Stimulated activated CD4-positive, alpha-beta T cell treated with anti-CD3 and anti-CD28 coated beads, Interleukin-12 subunit alpha, Interleukin-12 subunit beta, amount 100 ng/mL, for 48 hours (primary cell): ENCODE measurements around the gene NGFR.

ENCODE experiments used
- DNase-seq, 3 donors: peaks; one replicate each; pipeline ENCODE4 v3.0.0-alpha.2; 2020; ENCODE audit warnings: low read depth in 2 of 3, low spot score in 1 of 3

The NGFR gene

GRCh38 chr17:49469831-49470810 is 25.0 kb upstream of the NGFR start:
- DNase-seq: no peak

DNA sequence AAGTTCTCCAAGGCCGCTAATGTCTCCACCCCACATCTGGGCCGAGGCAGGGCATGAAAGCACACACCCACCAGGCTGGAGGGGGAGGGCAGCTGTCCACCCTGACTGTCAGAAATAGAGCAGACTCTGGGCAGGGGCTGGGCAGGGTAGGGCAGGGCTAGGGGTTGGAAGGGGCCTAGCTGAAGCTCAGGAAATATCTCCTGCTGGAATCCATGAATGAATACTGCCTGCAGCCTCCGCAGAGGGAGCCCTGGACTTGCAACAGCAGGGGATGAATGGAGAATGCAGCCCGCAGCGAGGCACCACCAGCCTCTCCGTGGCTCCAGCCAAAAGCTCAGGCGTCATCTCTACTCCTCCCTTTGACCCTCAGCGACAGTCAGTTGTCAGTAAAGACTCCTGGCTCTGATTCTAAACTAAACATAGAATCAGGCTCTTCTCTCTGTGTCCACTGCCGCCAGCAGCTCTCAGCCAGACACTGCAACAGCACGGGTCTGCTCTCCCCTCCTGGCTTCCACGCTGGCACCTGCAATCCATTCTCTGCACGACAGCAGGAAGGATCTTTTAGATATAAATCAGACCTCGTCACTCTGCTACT is 23.9 kb upstream of the NGFR start:
- DNase-seq: no peak

DNA sequence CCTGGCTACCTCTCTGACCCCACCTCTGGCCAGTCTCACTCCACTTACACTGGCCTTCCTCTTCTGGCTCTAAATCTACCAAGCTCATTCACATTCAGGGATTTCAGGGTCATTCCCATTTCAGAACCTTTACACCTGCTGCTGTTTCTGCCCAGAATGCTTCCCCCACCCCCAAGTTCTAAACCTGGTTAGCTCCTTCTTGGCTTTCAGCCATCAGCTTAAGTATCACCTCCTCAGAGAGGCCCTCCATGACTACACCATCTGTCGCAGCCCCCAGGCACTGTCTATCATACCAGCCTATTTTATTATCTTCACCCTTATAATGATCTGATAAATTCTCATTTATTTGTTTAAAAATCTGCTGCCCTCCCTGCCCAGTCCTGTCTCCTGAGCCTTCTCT is 23.3 kb upstream of the NGFR start:
- no peak for DNase-seq

DNA sequence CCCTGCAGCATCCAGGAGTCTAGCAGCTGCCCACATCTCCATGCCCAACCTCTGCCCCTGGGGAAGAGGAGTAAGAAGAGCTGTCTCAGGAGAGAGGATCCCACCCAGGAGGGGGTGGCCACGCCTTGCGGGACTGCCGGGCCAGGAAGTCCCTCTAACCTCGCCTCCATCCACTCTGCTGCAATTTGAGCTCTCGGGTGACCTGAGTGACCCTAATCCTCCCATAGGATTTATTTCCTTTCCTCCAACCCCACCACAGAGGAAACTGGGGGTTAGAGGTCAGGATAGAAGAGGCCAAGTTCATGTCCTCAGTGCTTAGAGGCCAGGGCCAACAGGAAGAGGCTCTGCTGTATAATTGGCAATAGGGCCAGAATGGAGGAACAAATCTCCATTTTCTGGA is 22.6 kb upstream of the NGFR start:
- no peak for DNase-seq

GRCh38 chr17:49473900-49474751 is 21.0 kb upstream of the NGFR start:
- no peak for DNase-seq

- DNase-seq: no peak
These were observed 17.4 kb upstream of the NGFR start for GRCh38 chr17:49477709-49478108.

DNA sequence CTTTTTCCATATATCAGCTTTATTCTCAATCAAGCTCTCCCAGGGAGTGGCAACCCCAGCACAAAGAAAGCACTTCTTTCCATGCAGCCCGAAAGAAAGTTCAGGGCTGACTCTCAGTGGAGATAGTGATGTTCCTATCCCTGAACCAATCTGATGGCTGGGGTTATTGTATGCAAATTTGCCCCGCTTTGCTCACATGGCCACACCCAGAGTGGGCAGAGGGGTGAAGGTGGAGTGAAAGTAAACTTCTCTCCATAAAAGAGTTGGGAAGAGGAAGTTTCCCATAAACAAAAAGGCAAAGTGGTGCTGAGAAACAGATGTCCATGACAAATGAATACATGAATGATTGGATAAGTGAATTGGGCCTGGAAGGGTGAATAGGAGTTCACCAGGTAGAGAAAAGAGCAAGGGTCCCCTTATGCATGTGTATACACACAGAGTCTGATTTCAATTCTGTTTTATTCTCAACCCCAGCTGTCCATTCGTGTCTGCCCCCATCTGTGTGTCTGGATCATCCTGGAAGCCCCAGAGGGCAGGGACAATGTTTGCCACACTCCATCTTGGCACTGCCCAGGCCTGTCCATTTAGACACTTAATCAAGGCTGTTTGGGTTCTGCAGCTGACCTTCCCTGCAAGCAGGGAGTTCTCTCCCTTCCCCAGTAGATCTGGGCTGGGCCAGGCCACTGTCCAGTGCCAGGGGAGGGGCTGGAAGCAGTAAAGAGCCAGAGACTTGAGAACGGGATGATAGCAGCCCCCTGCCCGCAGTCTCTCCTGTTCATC is 14.1 kb upstream of the NGFR start:
- DNase-seq: no peak

GRCh38 chr17:49482144-49482817 is 12.8 kb upstream of the NGFR start:
- DNase-seq: no peak

GRCh38 chr17:49483599-49484509 is 11.2 kb upstream of the NGFR start:
- DNase-seq: no peak

- no peak for DNase-seq
These were observed 10.5 kb upstream of the NGFR start for GRCh38 chr17:49484588-49484987.

DNA sequence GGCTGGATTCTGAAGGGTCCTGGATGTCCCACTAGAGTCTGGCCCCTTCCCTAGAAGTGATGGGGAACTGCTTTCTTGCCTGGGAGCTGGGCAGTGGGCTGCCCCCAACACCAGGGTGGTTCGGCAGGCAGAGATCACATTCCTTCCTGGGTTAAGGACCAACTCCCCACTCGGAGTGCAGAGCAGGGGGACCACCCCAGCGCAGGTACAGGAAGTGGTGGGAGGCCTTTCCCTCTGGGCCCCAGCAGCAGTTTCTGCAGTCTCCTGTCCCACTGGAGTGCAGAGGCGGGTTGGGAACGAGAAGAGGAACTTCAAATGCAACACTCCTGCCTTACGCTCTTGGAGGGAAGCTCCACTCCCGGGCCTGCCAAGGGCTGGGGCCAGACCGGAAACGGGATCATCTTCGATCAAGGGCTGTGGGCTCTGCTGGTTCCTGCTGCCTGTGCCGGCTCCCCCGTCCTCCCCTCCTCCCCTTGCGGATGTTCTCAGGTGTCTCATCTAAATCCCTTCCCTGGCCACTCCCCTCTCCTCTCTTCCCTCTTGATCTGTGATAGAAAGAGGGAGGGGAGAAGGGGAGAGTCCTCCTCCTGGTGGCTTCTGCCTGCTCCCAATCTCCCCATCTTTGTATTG is 9.0 kb upstream of the NGFR start:
- no peak for DNase-seq

GRCh38 chr17:49487183-49487582 is 7.9 kb upstream of the NGFR start:
- DNase-seq: no peak

- DNase-seq: no peak
These were observed 6.5 kb upstream of the NGFR start for GRCh38 chr17:49488612-49489011.

- DNase-seq: no peak
These were observed 5.7 kb upstream of the NGFR start for GRCh38 chr17:49489348-49489747.

GRCh38 chr17:49490276-49490675 is 4.8 kb upstream of the NGFR start:
- no peak for DNase-seq

DNA sequence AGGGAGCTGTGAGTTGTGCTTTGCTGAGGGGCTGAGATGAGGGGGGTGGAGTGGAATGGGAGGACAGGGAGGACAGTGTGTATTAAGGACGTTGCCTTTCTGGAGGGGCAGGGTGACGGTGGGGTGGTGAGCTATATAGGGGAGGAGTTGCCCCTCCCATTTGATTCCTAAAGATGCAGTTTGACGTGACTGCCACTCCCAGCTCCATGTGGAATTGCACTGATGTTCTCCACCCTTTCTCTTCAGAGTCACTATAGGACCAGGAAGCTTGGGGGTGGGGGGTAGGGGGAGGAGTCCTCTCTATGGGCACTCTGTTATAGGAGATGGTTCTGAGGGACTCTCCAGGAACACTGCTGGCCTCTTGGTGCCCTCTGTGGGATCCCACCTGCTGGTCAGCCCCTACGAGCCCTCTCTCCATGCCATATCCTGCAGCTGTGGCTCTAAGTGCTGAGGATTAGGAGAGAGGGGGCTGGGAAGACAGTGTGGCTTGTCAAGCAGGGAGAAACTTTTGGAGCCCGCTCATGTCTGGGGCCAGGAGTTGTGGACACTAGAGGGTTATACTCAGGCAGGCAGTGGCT is 3.8 kb upstream of the NGFR start:
- DNase-seq: no peak

GRCh38 chr17:49494399-49494985 is 601 bp upstream of the NGFR start:
- DNase-seq: no peak

- DNase-seq: no peak
These were observed 719 bp downstream of the NGFR start for GRCh38 chr17:49495842-49496182.
